GM06990 (cell line): Measurements from ENCODE around the gene TNRC6A.
"Not testable (repeated sequence)": the region's sequence is repeated elsewhere in the genome, so short reads cannot be mapped to it uniquely, and the experiment has no call there.

Source experiments
- DNase-seq: peaks from one replicate; pipeline ENCODE4 v3.0.0-alpha.2; 2011; ENCODE audit not compliant: insufficient read length; ENCODE audit errors: extremely low read depth
- H3K27me3 ChIP-seq: replicated peaks from 2 replicates; pipeline ENCODE4 v1.6.0; 2011; ENCODE audit warnings: low read length; ENCODE audit not compliant: control insufficient read depth, insufficient read depth
- H3K36me3 ChIP-seq: 2 replicates; pipeline ENCODE4 v1.5.1; 2011; ENCODE audit warnings: low read length; ENCODE audit not compliant: control insufficient read depth, insufficient read depth
- H3K4me3 ChIP-seq: replicated peaks from 2 replicates; pipeline ENCODE4 v1.5.1; 2011; ENCODE audit warnings: low read depth, mild to moderate bottlenecking, control low read depth, low read length
- CTCF ChIP-seq: IDR thresholded peaks from 2 replicates; pipeline ENCODE4 v1.5.1; 2011; ENCODE audit warnings: low read length, control low read depth, mild to moderate bottlenecking, inconsistent platforms; ENCODE audit not compliant: insufficient read depth, poor library complexity, severe bottlenecking

Gene TNRC6A

DNA sequence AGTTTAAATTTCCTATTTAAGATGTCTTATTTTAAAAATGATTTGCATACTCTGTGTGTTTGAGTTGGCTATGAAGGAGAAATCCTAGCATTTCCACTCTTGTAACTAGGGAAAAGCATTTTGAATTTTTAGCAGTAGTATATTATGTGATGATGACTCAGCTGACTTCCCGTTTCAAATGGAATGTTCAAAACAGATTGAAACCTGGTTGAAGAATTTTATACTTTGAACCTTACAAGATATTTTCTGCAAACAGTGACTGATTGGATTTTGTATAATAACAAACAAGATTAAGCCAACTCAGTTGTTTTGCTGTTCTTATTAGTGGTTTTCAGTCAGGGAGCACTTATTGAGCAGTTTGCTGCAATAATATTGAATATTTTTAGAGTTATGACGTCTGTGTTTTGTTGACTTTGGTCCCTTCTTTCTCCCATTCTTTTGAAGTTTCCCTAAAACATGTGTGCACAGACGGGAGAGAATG is 8.0 kb downstream of the TNRC6A start:
- DNase-seq, result no peak
- Histone ChIP-seq H3K27me3 (no peaks in the 10 kb centered on the region), H3K36me3 (peaks cover 2% of the 10 kb centered on the region)

GRCh38 chr16:24737916-24738594 is 8.6 kb downstream of the TNRC6A start:
- H3K27me3 ChIP-seq, result no peaks in the 10 kb centered on the region
- no peak overlapping the region for H3K4me3 ChIP-seq
- H3K36me3 ChIP-seq, result no peaks in the 10 kb centered on the region; the same call in none of the 2 replicates
- no peak for DNase-seq
- TF ChIP-seq CTCF, result no peak

More for the DNA sequence above, 8.0 kb downstream of the TNRC6A start:
- H3K4me3 ChIP-seq, result no peak overlapping the region
- TF ChIP-seq CTCF, result no peak

DNA sequence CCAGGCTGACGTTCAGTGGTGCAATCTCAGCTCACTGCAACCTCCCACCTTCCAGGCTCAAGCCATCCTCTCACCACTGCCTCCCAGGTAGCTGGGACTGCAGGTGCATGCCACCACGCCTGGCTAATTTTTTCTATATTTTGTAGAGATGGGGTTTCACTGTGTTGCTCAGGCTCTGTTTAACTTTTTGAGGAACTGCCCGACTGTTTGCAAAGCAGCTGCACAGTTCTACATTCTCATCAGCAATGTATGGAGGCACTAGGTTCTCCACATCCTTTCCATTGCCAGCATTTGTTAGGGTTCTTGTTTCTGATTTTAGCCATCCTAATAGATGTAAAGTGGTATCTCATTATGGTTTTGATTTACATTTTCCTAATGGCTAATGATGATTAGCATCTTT is 9.4 kb downstream of the TNRC6A start:
- DNase-seq, result no peak
- TF ChIP-seq CTCF, result no peak
- Histone ChIP-seq H3K27me3 (no peaks in the 10 kb centered on the region), H3K36me3 (no peaks in the 10 kb centered on the region; the same call in none of the 2 replicates), H3K4me3 (no peak overlapping the region)

GRCh38 chr16:24741862-24742261 is 12.4 kb downstream of the TNRC6A start:
- H3K27me3 ChIP-seq, result no peaks in the 10 kb centered on the region
- no peak overlapping the region for H3K4me3 ChIP-seq
- H3K36me3 ChIP-seq, result no peaks in the 10 kb centered on the region; the same call in none of the 2 replicates
- no peak for TF ChIP-seq CTCF
- DNase-seq, result no peak

- not testable (repeated sequence) for H3K36me3 ChIP-seq, H3K4me3 ChIP-seq, H3K27me3 ChIP-seq, DNase-seq
Measured at GRCh38 chr16:24742610-24743009, 13.2 kb downstream of the TNRC6A start.

GRCh38 chr16:24745391-24745790 is 15.9 kb downstream of the TNRC6A start:
- TF ChIP-seq CTCF, result no peak
- Histone ChIP-seq H3K27me3 (no peaks in the 10 kb centered on the region), H3K4me3 (no peak overlapping the region), H3K36me3 (no peaks in the 10 kb centered on the region; the same call in none of the 2 replicates)
- no peak for DNase-seq
